ENCODE data around the gene NINJ2.

The NINJ2 gene

DNA sequence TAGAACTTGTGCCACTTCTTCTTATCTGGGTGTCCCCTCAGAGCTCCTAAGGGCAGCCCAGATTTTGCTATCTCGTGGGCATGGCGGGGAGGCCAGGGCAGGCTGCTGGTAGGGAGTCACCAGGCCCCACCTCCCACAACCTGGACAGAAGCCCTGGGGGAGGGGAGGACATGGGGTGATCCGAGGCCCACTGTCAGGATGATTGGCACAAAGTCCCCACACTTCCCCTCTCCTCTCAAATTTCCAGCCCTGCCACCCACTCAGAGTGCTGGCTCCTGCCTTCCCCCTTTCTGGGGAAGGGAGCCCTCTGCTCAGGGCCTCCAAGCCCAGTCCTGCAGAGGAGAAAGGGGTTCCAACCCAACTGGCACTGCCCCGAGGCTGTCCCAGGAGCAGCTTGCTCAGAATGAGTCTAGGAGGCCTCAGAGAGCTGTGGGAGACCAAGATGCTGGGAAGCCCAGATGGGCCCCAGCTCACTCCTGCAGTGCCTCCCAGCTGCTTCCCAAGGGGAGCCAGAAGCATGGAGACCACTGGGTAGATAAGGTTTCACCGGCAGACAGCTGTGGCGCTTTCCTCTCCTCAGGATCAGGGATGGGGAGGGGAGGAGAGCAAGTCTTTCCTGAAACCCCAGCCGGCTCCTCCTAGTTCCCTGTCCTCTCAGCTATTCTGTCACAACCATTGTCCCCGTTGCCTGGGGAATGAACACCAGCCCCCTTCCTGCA lies 120.7 kb downstream of the NINJ2 start:
- Histone ChIP-seq H3K4me2 (peak overlapping the region in 5 of 11 experiments; percentile 8 to 42 (median 30); a peak in 4 of 22 replicates), H3K27ac (peak overlapping the region in 1 of 11 experiments; percentile 8; a peak in 1 of 22 replicates), H3K36me3 (no peaks in the 10 kb centered on the region), H3K9me3 (replicated peaks in 1 of 11) (no peaks in the 10 kb centered on the region), H3K27me3 (no peaks in the 10 kb centered on the region), H4K20me1 (peaks cover 0 to 4% (median 0%) of the 10 kb centered on the region in 11 experiments; a peak in 2 of 22 replicates), H3K4me3 (no peak overlapping the region), H3K4me1 (peaks cover 34 to 69% (median 52%) of the 10 kb centered on the region in 10 experiments), H3K9ac (peak overlapping the region in 1 of 11 experiments; percentile 43; a peak in 1 of 22 replicates)
- no peak for TF ChIP-seq Cebpa-rat (IDR thresholded peaks at IDR 0.05)

DNA sequence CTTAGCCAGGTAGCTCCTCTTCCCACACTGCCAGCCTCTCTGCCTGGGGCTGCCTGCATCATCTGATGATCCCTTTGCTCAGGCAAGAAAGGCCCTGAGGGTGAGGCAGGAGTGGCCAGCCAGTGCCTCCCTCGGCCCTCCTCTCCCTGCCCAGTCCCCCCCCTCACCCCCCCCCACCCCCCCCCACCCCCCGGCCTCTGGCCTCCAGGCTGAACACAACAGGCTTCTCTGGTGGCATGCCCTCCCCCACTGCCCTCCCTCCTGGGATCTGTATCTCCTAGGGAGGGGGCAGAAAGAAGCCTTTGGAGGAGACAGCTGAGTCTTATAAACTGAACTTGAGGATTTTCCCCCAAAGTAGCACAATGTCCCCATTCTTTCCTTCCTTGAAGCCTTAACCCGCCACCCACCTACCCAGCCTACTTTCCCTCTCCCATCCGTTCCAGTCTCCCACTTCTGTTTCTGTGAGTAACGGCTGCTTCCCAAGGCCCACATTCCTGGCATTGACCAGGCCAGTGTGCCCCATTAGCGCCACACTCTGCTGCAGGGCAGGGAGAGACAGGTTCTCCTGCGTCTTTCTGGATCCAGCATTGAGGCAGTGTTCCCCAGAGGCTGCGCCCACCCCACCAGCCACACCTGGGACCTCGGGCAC lies 121.4 kb downstream of the NINJ2 start:
- TF ChIP-seq Cebpa-rat (IDR thresholded peaks at IDR 0.05) = no peak
- peaks cover 27 to 62% (median 45%) of the 10 kb centered on the region in 10 experiments for H3K4me1 ChIP-seq
- no peaks in the 10 kb centered on the region for H3K9me3 ChIP-seq (replicated peaks in 1 of 11)
- H3K36me3 ChIP-seq = no peaks in the 10 kb centered on the region
- peak overlapping the region in 1 of 11 experiments; percentile 8; a peak in 2 of 22 replicates for H3K27ac ChIP-seq
- no peak overlapping the region for H3K4me3 ChIP-seq
- H3K27me3 ChIP-seq = no peaks in the 10 kb centered on the region
- H4K20me1 ChIP-seq = peaks cover 0 to 4% (median 0%) of the 10 kb centered on the region in 11 experiments; a peak in 2 of 22 replicates
- H3K9ac ChIP-seq = no peak overlapping the region
- peak overlapping the region in 5 of 11 experiments; percentile 8 to 42 (median 31); a peak in 4 of 22 replicates for H3K4me2 ChIP-seq

DNA sequence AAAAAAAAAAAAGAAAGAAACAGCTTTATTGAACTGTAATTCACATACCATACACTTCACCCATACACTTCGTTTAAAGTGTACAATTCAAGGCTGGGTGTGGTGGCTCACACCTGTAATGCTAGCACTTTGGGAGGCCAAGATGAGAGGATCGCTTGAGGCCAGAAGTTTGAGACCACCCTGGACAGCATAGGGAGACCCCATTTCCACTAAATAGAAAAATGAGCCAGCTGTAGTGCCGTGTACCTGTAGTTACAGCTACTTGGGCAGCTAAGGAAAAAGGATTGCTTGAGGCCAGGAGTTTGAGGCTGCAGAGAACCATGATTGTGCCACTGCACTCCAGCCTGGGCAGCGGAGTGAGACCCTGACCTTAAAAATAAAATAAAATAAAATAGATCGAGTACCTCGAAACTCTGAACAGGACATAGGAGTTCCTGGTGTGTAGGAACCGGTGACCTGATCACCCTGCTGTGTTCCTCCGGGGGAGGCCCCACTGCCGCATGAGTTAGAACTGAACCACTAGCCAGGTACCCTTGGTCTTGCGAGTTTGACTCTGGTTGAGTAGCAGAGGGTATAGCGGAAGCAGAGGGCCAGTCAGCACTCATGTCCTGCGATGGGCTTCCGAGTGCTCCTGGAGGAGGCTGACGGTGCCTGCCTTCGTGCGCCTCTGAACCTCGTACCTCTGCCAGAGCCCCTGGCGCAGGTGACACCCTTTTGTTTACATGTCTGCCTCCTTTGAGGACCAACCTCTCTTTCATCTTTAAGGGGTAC lies 123.5 kb downstream of the NINJ2 start:
- Histone ChIP-seq H3K4me1 (peaks cover 21 to 47% (median 33%) of the 10 kb centered on the region in 10 experiments), H4K20me1 (peaks cover 0 to 4% (median 0%) of the 10 kb centered on the region in 11 experiments; a peak in 1 of 22 replicates), H3K9me3 (replicated peaks in 1 of 11) (no peaks in the 10 kb centered on the region), H3K27me3 (no peaks in the 10 kb centered on the region), H3K27ac (peak overlapping the region in 3 of 11 experiments; percentile 25 to 47 (median 32); a peak in 3 of 22 replicates), H3K9ac (no peak overlapping the region; a peak in 1 of 22 replicates), H3K4me2 (peak overlapping the region; percentile 24 to 86 (median 65); a peak in 19 of 22 replicates), H3K4me3 (no peak overlapping the region), H3K36me3 (no peaks in the 10 kb centered on the region)
- TF ChIP-seq Cebpa-rat (IDR thresholded peaks at IDR 0.05) = no peak

DNA sequence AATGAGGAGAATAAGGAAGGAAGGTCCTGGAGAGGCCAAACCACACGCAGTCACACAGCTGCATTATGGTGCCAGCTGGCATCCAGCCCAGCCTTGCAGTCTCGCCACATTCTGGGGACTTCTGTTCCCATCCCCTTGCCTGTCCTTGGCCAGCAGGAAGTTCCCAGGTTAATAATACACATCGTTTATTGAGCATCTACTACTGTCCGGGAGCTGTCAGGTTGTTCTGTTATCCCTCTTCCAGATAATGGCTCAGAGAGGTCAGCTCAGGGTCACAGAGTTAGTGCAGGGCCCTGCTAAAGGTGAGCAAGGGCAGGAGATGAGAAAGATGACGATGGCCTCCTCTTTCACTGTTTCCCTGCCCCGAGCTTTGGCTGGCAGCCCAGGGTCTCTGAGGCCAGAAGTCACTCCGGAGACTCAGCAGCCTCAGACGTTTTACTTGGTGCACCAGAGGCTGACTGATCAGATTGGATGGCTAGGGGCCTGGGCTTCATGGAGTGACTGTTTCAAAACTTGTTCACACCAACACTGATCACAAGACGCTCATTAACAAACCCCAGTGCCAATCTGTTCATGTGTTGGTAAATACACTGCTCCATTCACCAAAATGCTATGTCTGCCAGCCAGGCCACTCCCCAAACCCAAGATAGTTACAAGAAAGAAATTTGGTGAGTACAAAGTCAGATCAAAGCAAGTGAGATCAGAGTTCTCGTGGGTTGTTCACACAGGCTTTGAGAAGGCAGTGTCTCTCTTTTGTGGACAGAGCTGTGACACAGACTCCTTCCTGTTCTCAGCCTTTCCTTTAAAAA lies 124.3 kb downstream of the NINJ2 start:
- H3K4me2 ChIP-seq = peak overlapping the region; percentile 24 to 86 (median 65)

DNA sequence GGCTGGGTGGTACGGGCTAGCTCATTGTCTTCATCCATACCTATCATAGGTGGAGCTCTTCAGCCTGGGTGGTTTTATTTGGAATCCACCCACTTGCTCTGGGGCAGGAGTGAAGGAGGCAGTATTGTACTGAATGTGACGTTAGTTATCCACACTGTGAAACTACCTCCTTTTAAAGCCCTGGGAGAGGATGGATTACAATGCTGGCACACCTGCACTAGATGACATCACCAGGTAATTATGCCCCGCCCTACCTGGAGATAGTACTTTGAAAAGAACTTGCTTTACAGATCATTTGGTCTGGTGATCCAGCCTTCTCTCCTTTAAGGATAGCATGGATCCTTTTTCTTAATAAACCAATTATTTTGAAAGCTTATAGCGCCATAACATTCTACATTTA lies 125.5 kb downstream of the NINJ2 start:
- Histone ChIP-seq H3K4me2 (peak overlapping the region in 4 of 11 experiments; percentile 66 to 68 (median 67); a peak in 7 of 22 replicates), H3K4me1 (peaks cover 16 to 36% (median 26%) of the 10 kb centered on the region in 10 experiments), H3K4me3 (no peak overlapping the region), H3K9ac (no peak overlapping the region), H4K20me1 (peaks cover 0 to 4% (median 0%) of the 10 kb centered on the region in 11 experiments; a peak in 1 of 22 replicates), H3K27me3 (no peaks in the 10 kb centered on the region), H3K36me3 (no peaks in the 10 kb centered on the region), H3K27ac (peak overlapping the region in 1 of 11 experiments; percentile 28; a peak in 2 of 22 replicates), H3K9me3 (replicated peaks in 1 of 11) (peaks cover 0 to 7% (median 2%) of the 10 kb centered on the region in 11 experiments; a peak in 15 of 22 replicates)
- TF ChIP-seq Cebpa-rat (IDR thresholded peaks at IDR 0.05) = no peak

More for the DNA sequence above, 124.3 kb downstream of the NINJ2 start:
- Histone ChIP-seq H3K9ac (peak overlapping the region in 1 of 11 experiments; percentile 7; a peak in 3 of 22 replicates), H3K4me1 (peaks cover 16 to 40% (median 26%) of the 10 kb centered on the region in 10 experiments), H3K9me3 (replicated peaks in 1 of 11) (no peaks in the 10 kb centered on the region), H3K36me3 (no peaks in the 10 kb centered on the region), H4K20me1 (peaks cover 0 to 4% (median 0%) of the 10 kb centered on the region in 11 experiments; a peak in 1 of 22 replicates), H3K27me3 (no peaks in the 10 kb centered on the region), H3K27ac (peak overlapping the region in 8 of 11 experiments; percentile 22 to 47 (median 38); a peak in 14 of 22 replicates), H3K4me3 (no peak overlapping the region)
- no peak for TF ChIP-seq Cebpa-rat (IDR thresholded peaks at IDR 0.05)

DNA sequence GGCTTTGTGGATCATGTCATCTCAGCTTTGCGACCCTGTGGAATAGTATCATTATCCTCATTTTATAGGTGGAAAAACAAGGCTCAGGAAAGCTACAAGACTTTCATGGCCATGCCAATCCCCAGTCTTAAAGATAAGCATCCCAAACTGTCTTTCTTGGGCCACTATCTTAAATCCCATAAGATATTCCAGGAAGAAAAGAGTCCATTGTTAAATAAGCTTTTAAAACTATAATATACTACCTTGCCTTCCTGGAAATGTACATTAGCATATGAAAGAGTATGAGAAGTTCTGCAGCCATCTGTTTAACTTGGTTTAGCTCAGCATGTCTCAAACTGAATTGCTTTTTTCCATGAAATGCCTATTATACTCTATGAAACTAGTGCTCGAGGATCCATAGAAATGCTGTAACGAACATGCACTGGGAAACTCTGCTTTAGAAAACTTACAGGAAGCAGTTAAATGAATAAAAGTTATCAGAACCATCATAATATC lies 126.4 kb downstream of the NINJ2 start:
- no peak overlapping the region for H3K27ac ChIP-seq
- H4K20me1 ChIP-seq = peaks cover 0 to 4% (median 0%) of the 10 kb centered on the region in 11 experiments; a peak in 1 of 22 replicates
- no peaks in the 10 kb centered on the region for H3K36me3 ChIP-seq
- peaks cover 16 to 28% (median 21%) of the 10 kb centered on the region in 10 experiments for H3K4me1 ChIP-seq
- H3K9ac ChIP-seq = no peak overlapping the region
- H3K4me3 ChIP-seq = no peak overlapping the region
- no peaks in the 10 kb centered on the region for H3K27me3 ChIP-seq
- no peak for TF ChIP-seq Cebpa-rat (IDR thresholded peaks at IDR 0.05)
- peaks cover 9 to 17% (median 12%) of the 10 kb centered on the region in 11 experiments for H3K9me3 ChIP-seq (replicated peaks in 1 of 11)
- no peak overlapping the region for H3K4me2 ChIP-seq

DNA sequence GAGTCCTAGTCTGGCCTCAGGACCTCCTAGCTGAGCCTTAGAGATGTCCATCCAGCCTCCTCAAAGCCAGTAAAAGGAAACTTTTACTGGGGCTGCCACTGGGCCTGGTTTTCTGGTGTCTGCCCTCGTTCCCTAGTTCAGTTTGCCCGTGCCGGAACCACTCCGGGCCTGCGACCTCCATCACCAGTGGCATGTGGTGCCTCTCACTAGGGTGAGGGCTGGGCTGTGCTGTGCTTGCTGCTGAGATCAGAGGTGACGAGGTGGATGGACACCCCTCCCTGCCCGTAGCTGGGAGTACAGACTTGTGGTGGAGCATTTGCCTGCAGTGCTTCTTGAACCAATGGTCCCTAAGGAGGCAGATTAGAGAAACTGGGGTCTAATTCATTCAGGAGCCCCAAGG lies 127.8 kb downstream of the NINJ2 start:
- Histone ChIP-seq H3K27me3 (no peaks in the 10 kb centered on the region), H3K27ac (peak overlapping the region in 2 of 11 experiments; percentile 0 to 25; a peak in 1 of 22 replicates), H3K9ac (no peak overlapping the region), H3K4me1 (peaks cover 16 to 28% (median 21%) of the 10 kb centered on the region in 10 experiments), H3K36me3 (no peaks in the 10 kb centered on the region; a peak in 1 of 22 replicates), H3K4me2 (no peak overlapping the region), H3K4me3 (no peak overlapping the region), H3K9me3 (replicated peaks in 1 of 11) (peaks cover 23 to 30% (median 26%) of the 10 kb centered on the region in 11 experiments), H4K20me1 (peaks cover 0 to 4% (median 0%) of the 10 kb centered on the region in 11 experiments; a peak in 1 of 22 replicates)
- no peak for TF ChIP-seq Cebpa-rat (IDR thresholded peaks at IDR 0.05)

Data from BLaER1 treated with 17β-estradiol and CSF1 and Interleukin-3, amounts not matched to agents 10 nM and 100 nM (cell line).